A549 (cell line): ENCODE data around the gene NLRX1.

Experiments
- CHD2 ChIP-seq: fragments of 150-350 bp; IDR thresholded peaks from 2 replicates; pipeline ENCODE4 v1.6.1; 2014; ENCODE audit warnings: low read length; ENCODE audit not compliant: partially characterized antibody
- CTCF ChIP-seq: fragments of >200 bp; sonication (Bioruptor Twin); formaldehyde crosslinking; IDR thresholded peaks from 3 replicates; pipeline ENCODE4 v1.5.1; 2016
- E2F6 ChIP-seq: IDR thresholded peaks from 2 replicates; pipeline ENCODE4 v1.6.1; 2012; ENCODE audit warnings: low read depth, borderline replicate concordance
- JUN ChIP-seq, 2 experiments: fragments of >200 bp; sonication (Bioruptor Twin); formaldehyde crosslinking; IDR thresholded peaks; 2 replicates in 1 of 2; 3 replicates in 1 of 2; pipeline ENCODE4 v1.6.1; 2016 to 2017
- POLR2A ChIP-seq: IDR thresholded peaks from 2 replicates; pipeline ENCODE4 v1.6.1; 2012; ENCODE audit warnings: mild to moderate bottlenecking, low read length
- REST ChIP-seq: fragments of 200-600 bp; sonication (generic); IDR thresholded peaks from 2 replicates; pipeline ENCODE4 v1.6.1; 2016; ENCODE audit warnings: antibody characterized with exemption, mild to moderate bottlenecking, moderate library complexity
- TF ChIP-seq, protein P1 (sequence below): fragments of 450-650 bp; IDR thresholded peaks from 2 replicates; pipeline ENCODE4 v1.6.1; 2014; ENCODE audit warnings: antibody characterized with exemption
- TF ChIP-seq, protein P2 (sequence below): fragments of 250-450 bp; sonication (Bioruptor Pico); IDR thresholded peaks from 2 replicates; pipeline ENCODE4 v1.5.0; 2021; ENCODE audit warnings: mild to moderate bottlenecking, moderate library complexity, borderline replicate concordance

- TF ChIP-seq CTCF: no peak
- TF ChIP-seq, protein P1, sequence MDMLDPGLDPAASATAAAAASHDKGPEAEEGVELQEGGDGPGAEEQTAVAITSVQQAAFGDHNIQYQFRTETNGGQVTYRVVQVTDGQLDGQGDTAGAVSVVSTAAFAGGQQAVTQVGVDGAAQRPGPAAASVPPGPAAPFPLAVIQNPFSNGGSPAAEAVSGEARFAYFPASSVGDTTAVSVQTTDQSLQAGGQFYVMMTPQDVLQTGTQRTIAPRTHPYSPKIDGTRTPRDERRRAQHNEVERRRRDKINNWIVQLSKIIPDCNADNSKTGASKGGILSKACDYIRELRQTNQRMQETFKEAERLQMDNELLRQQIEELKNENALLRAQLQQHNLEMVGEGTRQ: peak; percentile 39; the same call in 1 of the 2 replicates
- no peak for TF ChIP-seq JUN (IDR thresholded peaks at IDR 0.05)
- TF ChIP-seq REST: no peak
- no peak for TF ChIP-seq E2F6
- no peak for TF ChIP-seq CHD2
- TF ChIP-seq, protein P2, sequence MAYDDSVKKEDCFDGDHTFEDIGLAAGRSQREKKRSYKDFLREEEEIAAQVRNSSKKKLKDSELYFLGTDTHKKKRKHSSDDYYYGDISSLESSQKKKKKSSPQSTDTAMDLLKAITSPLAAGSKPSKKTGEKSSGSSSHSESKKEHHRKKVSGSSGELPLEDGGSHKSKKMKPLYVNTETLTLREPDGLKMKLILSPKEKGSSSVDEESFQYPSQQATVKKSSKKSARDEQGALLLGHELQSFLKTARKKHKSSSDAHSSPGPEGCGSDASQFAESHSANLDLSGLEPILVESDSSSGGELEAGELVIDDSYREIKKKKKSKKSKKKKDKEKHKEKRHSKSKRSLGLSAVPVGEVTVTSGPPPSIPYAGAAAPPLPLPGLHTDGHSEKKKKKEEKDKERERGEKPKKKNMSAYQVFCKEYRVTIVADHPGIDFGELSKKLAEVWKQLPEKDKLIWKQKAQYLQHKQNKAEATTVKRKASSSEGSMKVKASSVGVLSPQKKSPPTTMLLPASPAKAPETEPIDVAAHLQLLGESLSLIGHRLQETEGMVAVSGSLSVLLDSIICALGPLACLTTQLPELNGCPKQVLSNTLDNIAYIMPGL (CRISPR knock-in tag): no peak
- no peak for TF ChIP-seq POLR2A
Measured at GRCh38 chr11:119155733-119156492, 12.6 kb upstream of the NLRX1 start.
